ENCODE results near the gene NANOS2. TPM values are rescaled to one million over a fixed set of nuclear protein-coding genes. Genes with fewer than 3 reads are reported as not detected.

Gene NANOS2
- total and polyA plus RNA-seq, 9 of the 15 experiments (the other 6 are each of a cell fraction or from before 2014, with no cell fraction given) = not detected

DNA sequence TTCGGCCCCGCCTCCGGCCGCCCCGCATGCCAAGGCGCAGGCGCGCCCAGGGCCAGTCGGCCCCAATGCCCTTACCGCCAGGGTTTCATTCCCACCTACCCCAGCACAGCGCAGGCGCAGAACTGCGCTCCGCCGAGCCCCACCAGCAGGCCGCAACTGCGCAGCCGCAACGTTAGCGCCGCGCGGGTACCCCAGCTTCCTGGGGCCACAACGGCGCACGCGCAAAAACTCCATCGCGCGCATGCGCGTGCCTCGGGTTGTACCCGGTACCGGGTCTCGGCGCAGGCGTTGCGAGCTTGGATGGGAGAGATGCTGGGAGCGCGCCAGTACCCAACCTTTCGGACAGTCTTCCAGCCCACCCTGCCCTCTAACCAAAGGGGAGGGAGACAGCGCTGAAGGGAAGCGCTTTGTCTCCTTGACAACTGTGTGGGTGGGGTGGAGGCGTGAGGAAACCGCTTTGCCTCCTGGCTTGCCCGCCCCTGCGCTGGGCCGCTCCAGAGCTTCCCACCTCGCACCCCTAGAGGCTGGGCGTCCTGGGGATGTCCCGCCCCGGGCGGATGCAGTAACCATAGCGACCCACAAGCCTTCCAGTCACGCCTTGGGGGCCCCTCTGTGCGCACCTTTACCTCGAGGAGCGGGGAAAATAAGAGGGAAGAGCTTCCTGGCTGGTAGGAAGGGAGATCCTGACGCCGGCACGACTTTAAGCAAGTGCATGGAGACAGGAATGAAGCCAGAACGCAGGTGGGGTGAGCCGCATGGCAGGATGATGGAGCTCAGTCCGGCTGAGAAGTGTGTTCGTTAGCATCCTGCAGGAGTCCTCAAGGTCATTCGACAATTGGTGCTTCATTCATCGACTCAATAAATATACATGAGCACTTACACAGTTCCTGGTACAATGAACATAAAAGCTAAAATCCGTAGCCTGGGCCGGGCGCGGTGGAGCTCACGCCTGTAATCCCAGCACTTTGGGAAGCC, 11.6 kb downstream of the NANOS2 start (continued):
- TF ChIP-seq, protein P1, sequence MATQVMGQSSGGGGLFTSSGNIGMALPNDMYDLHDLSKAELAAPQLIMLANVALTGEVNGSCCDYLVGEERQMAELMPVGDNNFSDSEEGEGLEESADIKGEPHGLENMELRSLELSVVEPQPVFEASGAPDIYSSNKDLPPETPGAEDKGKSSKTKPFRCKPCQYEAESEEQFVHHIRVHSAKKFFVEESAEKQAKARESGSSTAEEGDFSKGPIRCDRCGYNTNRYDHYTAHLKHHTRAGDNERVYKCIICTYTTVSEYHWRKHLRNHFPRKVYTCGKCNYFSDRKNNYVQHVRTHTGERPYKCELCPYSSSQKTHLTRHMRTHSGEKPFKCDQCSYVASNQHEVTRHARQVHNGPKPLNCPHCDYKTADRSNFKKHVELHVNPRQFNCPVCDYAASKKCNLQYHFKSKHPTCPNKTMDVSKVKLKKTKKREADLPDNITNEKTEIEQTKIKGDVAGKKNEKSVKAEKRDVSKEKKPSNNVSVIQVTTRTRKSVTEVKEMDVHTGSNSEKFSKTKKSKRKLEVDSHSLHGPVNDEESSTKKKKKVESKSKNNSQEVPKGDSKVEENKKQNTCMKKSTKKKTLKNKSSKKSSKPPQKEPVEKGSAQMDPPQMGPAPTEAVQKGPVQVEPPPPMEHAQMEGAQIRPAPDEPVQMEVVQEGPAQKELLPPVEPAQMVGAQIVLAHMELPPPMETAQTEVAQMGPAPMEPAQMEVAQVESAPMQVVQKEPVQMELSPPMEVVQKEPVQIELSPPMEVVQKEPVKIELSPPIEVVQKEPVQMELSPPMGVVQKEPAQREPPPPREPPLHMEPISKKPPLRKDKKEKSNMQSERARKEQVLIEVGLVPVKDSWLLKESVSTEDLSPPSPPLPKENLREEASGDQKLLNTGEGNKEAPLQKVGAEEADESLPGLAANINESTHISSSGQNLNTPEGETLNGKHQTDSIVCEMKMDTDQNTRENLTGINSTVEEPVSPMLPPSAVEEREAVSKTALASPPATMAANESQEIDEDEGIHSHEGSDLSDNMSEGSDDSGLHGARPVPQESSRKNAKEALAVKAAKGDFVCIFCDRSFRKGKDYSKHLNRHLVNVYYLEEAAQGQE (IDR thresholded peaks at IDR 0.05; ENCODE audit: borderline replicate concordance) = no peak
- TF ChIP-seq, protein P1 (CRISPR knock-in tag; IDR thresholded peaks at IDR 0.05; ENCODE audit: low read depth) = peak; percentile 48
- TF ChIP-seq NR2C2 (CRISPR knock-in tag; IDR thresholded peaks at IDR 0.05) = no peak
- TF ChIP-seq NR2C2 (tag; IDR thresholded peaks at IDR 0.05) = 0 out of 2 replicates have a peak, but pooled peaks have one; percentile 4
- TF ChIP-seq ZFP1 (CRISPR knock-in tag; IDR thresholded peaks at IDR 0.05) = no peak
- no peak for TF ChIP-seq POLR3A (IDR thresholded peaks at IDR 0.05; ENCODE audit: borderline replicate concordance, extremely low read depth, insufficient read depth, insufficient read length)
- TF ChIP-seq, protein P2, sequence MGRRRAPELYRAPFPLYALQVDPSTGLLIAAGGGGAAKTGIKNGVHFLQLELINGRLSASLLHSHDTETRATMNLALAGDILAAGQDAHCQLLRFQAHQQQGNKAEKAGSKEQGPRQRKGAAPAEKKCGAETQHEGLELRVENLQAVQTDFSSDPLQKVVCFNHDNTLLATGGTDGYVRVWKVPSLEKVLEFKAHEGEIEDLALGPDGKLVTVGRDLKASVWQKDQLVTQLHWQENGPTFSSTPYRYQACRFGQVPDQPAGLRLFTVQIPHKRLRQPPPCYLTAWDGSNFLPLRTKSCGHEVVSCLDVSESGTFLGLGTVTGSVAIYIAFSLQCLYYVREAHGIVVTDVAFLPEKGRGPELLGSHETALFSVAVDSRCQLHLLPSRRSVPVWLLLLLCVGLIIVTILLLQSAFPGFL (CRISPR knock-in tag; IDR thresholded peaks at IDR 0.05) = no peak
- TF ChIP-seq, protein P3, sequence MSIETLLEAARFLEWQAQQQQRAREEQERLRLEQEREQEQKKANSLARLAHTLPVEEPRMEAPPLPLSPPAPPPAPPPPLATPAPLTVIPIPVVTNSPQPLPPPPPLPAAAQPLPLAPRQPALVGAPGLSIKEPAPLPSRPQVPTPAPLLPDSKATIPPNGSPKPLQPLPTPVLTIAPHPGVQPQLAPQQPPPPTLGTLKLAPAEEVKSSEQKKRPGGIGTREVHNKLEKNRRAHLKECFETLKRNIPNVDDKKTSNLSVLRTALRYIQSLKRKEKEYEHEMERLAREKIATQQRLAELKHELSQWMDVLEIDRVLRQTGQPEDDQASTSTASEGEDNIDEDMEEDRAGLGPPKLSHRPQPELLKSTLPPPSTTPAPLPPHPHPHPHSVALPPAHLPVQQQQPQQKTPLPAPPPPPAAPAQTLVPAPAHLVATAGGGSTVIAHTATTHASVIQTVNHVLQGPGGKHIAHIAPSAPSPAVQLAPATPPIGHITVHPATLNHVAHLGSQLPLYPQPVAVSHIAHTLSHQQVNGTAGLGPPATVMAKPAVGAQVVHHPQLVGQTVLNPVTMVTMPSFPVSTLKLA (conservative IDR thresholded peaks at IDR 0.05) = peak in 1 of 2 experiments; percentile 23; a peak in 1 of 4 replicates
- TF ChIP-seq HLTF (IDR thresholded peaks at IDR 0.05) = no peak
- peak in 1 of 2 experiments; percentile 81; a peak in 2 of 4 replicates for TF ChIP-seq HDAC1 (IDR thresholded peaks at IDR 0.05)
- TF ChIP-seq YY1 (IDR thresholded peaks at IDR 0.05; ENCODE audit: borderline replicate concordance in 1 of 3, control insufficient read depth in 1 of 3, extremely low read depth in 1 of 3, insufficient read depth in 3 of 3, insufficient read length in 1 of 3, insufficient replicate concordance in 2 of 3, low read depth in 1 of 3, low read length in 2 of 3) = peak in 1 of 3 experiments; percentile 19
- TF ChIP-seq CTBP1 (IDR thresholded peaks at IDR 0.05; ENCODE audit: borderline replicate concordance) = peak; percentile 100
- TF ChIP-seq, protein P4, sequence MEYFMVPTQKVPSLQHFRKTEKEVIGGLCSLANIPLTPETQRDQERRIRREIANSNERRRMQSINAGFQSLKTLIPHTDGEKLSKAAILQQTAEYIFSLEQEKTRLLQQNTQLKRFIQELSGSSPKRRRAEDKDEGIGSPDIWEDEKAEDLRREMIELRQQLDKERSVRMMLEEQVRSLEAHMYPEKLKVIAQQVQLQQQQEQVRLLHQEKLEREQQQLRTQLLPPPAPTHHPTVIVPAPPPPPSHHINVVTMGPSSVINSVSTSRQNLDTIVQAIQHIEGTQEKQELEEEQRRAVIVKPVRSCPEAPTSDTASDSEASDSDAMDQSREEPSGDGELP (CRISPR knock-in tag; IDR thresholded peaks at IDR 0.05; ENCODE audit: borderline replicate concordance) = peak; percentile 64; the same call in 1 of the 2 replicates

All from K562 (cell line).